ENCODE data around the gene PRKAG2.

The PRKAG2 gene

DNA sequence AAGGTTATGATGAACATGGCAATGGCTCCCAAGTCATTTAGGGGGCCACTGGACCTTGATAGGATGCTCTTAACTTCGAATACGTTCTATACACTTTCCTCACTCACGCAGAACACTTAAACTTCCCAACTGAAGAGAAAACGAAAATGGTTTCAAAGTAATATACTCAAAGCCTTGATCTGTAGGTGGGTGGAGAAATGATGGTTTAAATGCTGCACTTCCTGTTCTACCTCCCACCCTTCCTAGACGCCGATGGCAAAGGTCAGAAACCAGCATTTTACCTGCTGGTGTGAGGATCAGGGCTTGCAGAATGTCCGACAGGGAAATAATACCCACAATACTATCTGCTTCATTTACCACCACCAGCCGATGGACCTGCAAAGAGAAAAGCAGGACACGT, 316.7 kb downstream of the PRKAG2 start:
- Histone ChIP-seq H3K27me3 (replicated peaks; ENCODE audit: control insufficient read depth, insufficient read depth, low read length) (no peaks in the 10 kb centered on the region), H3K36me3 (ENCODE audit: control insufficient read depth, insufficient read depth, low read length, severe bottlenecking) (peaks cover 84% of the 10 kb centered on the region), H3K4me3 (ENCODE audit: low read length) (no peak overlapping the region), H3K9me3 (ENCODE audit: control insufficient read depth, low read length) (no peaks in the 10 kb centered on the region), H3K4me1 (ENCODE audit: control insufficient read depth, insufficient read depth, low read length) (no peaks in the 10 kb centered on the region), H3K9ac (ENCODE audit: low read length) (no peak overlapping the region)
- no peak for DNase-seq (ENCODE audit: low read depth)

GRCh38 chr7:151559557-151560183, 317.2 kb downstream of the PRKAG2 start:
- no peak overlapping the region for H3K4me3 ChIP-seq (ENCODE audit: low read length)
- no peaks in the 10 kb centered on the region for H3K27me3 ChIP-seq (replicated peaks; ENCODE audit: control insufficient read depth, insufficient read depth, low read length)
- no peak for DNase-seq (ENCODE audit: low read depth)
- peaks cover 83% of the 10 kb centered on the region for H3K36me3 ChIP-seq (ENCODE audit: control insufficient read depth, insufficient read depth, low read length, severe bottlenecking)
- no peaks in the 10 kb centered on the region for H3K4me1 ChIP-seq (ENCODE audit: control insufficient read depth, insufficient read depth, low read length)
- H3K9me3 ChIP-seq (ENCODE audit: control insufficient read depth, low read length), result no peaks in the 10 kb centered on the region
- no peak overlapping the region for H3K9ac ChIP-seq (ENCODE audit: low read length)

DNA sequence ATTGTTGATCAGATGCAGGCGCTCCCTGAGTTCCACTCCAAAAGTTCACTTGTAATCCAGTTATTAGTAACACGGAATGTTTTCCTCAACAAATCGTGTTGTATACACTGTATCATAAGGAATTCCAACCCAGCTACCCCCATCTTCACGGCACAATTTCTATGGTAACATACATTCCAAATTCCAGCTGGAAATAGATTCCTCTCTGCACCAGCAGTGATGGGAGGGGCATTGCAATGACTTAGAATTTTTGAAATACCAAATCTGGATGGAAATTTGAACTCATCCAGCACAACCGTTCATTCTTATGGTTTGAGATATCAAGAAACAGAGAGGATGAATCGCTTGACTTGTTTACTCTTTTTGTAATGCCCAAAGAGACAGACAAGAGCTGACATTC, 318.3 kb downstream of the PRKAG2 start:
- no peak overlapping the region for H3K9ac ChIP-seq (ENCODE audit: low read length)
- no peaks in the 10 kb centered on the region for H3K27me3 ChIP-seq (replicated peaks; ENCODE audit: control insufficient read depth, insufficient read depth, low read length)
- no peaks in the 10 kb centered on the region for H3K9me3 ChIP-seq (ENCODE audit: control insufficient read depth, low read length)
- H3K4me1 ChIP-seq (ENCODE audit: control insufficient read depth, insufficient read depth, low read length), result no peaks in the 10 kb centered on the region
- DNase-seq (ENCODE audit: low read depth), result peak; percentile 76
- H3K4me3 ChIP-seq (ENCODE audit: low read length), result no peak overlapping the region
- H3K36me3 ChIP-seq (ENCODE audit: control insufficient read depth, insufficient read depth, low read length, severe bottlenecking), result peaks cover 72% of the 10 kb centered on the region

DNA sequence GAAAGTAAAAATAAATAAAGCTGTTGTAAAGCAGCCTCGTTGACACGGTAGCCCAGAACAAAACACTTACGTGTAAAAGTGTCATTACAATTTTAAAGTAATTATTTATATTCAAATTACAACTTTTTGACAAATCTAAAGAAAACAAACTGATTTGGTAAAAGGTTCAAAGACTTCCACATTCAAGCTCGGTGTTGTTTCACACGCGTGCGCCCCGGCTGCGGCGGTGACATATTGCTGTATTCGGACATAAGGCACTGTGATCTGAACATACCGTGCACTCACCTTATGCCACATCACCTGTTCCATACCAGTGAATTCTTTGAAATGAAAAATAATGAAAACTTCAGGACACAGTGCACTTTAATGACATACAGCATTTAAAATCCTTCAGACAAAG, 320.3 kb downstream of the PRKAG2 start:
- Histone ChIP-seq H3K27me3 (replicated peaks; ENCODE audit: control insufficient read depth, insufficient read depth, low read length) (no peaks in the 10 kb centered on the region), H3K4me3 (ENCODE audit: low read length) (no peak overlapping the region)
- DNase-seq (ENCODE audit: low read depth), result no peak

GRCh38 chr7:151553356-151553755, 323.6 kb downstream of the PRKAG2 start:
- no peak for DNase-seq (ENCODE audit: low read depth)
- H3K9ac ChIP-seq (ENCODE audit: low read length), result no peak overlapping the region
- no peaks in the 10 kb centered on the region for H3K9me3 ChIP-seq (ENCODE audit: control insufficient read depth, low read length)
- H3K4me3 ChIP-seq (ENCODE audit: low read length), result no peak overlapping the region
- no peaks in the 10 kb centered on the region for H3K27me3 ChIP-seq (replicated peaks; ENCODE audit: control insufficient read depth, insufficient read depth, low read length)
- H3K4me1 ChIP-seq (ENCODE audit: control insufficient read depth, insufficient read depth, low read length), result no peaks in the 10 kb centered on the region
- H3K36me3 ChIP-seq (ENCODE audit: control insufficient read depth, insufficient read depth, low read length, severe bottlenecking), result peaks cover 28% of the 10 kb centered on the region

More for the DNA sequence above, 320.3 kb downstream of the PRKAG2 start:
- Histone ChIP-seq H3K9me3 (ENCODE audit: control insufficient read depth, low read length) (no peaks in the 10 kb centered on the region), H3K4me1 (ENCODE audit: control insufficient read depth, insufficient read depth, low read length) (no peaks in the 10 kb centered on the region), H3K36me3 (ENCODE audit: control insufficient read depth, insufficient read depth, low read length, severe bottlenecking) (peaks cover 60% of the 10 kb centered on the region), H3K9ac (ENCODE audit: low read length) (no peak overlapping the region)

DNA sequence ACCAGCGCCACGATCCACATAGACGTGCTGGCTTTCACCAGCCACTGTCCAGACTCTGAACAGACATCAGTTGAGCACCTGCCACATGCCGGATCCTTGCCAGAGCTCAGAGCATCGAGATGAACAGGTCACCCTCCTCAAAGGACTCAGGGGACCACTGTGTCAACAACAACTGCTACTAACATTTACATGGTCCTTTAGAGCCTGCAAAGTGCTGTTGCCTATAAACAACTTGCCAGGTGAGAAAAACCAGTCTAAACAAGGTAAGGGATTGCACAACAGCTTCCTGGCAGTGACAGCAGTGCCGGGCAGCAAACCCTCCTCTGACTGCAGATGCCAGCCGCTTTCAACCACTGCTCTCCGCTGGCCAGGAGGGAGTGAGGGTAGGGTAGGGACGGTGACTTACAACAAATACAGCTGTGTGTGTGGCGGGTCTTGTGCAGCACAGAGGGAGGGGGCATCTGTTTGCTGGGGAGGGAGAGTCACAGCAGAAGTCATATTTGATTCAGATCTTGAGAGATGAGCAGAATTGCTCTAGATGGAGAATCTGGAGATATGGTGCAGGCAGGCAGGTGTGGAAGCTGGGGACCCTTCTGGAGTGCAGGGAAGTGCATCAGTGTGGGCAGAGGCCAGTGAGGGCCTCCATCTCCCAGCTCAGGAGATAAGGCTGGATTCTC, 324.4 kb downstream of the PRKAG2 start:
- DNase-seq (ENCODE audit: low read depth), result no peak
- no peaks in the 10 kb centered on the region for H3K4me1 ChIP-seq (ENCODE audit: control insufficient read depth, insufficient read depth, low read length)
- H3K27me3 ChIP-seq (replicated peaks; ENCODE audit: control insufficient read depth, insufficient read depth, low read length), result no peaks in the 10 kb centered on the region
- no peak overlapping the region for H3K4me3 ChIP-seq (ENCODE audit: low read length)
- H3K9me3 ChIP-seq (ENCODE audit: control insufficient read depth, low read length), result no peaks in the 10 kb centered on the region
- H3K9ac ChIP-seq (ENCODE audit: low read length), result no peak overlapping the region
- peaks cover 23% of the 10 kb centered on the region for H3K36me3 ChIP-seq (ENCODE audit: control insufficient read depth, insufficient read depth, low read length, severe bottlenecking)

- no peak for DNase-seq (ENCODE audit: low read depth)
- Histone ChIP-seq H3K9me3 (ENCODE audit: control insufficient read depth, low read length) (no peaks in the 10 kb centered on the region), H3K36me3 (ENCODE audit: control insufficient read depth, insufficient read depth, low read length, severe bottlenecking) (peaks cover 17% of the 10 kb centered on the region)
Observed at GRCh38 chr7:151551820-151552219, 325.1 kb downstream of the PRKAG2 start.

GRCh38 chr7:151550656-151551286, 326.1 kb downstream of the PRKAG2 start:
- no peak for DNase-seq (ENCODE audit: low read depth)
- peaks cover 11% of the 10 kb centered on the region for H3K27me3 ChIP-seq (replicated peaks; ENCODE audit: control insufficient read depth, insufficient read depth, low read length)
- H3K9me3 ChIP-seq (ENCODE audit: control insufficient read depth, low read length), result no peaks in the 10 kb centered on the region
- H3K4me3 ChIP-seq (ENCODE audit: low read length), result no peak overlapping the region
- H3K9ac ChIP-seq (ENCODE audit: low read length), result no peak overlapping the region
- peaks cover 7% of the 10 kb centered on the region for H3K36me3 ChIP-seq (ENCODE audit: control insufficient read depth, insufficient read depth, low read length, severe bottlenecking)
- H3K4me1 ChIP-seq (ENCODE audit: control insufficient read depth, insufficient read depth, low read length), result no peaks in the 10 kb centered on the region

More at GRCh38 chr7:151551820-151552219, 325.1 kb downstream of the PRKAG2 start:
- H3K4me1 ChIP-seq (ENCODE audit: control insufficient read depth, insufficient read depth, low read length), result no peaks in the 10 kb centered on the region
- H3K4me3 ChIP-seq (ENCODE audit: low read length), result no peak overlapping the region
- H3K27me3 ChIP-seq (replicated peaks; ENCODE audit: control insufficient read depth, insufficient read depth, low read length), result peaks cover under 1% of the 10 kb centered on the region
- H3K9ac ChIP-seq (ENCODE audit: low read length), result no peak overlapping the region

- H3K4me1 ChIP-seq (ENCODE audit: control insufficient read depth, insufficient read depth, low read length), result no peaks in the 10 kb centered on the region
- H3K4me3 ChIP-seq (ENCODE audit: low read length), result no peak overlapping the region
- H3K27me3 ChIP-seq (replicated peaks; ENCODE audit: control insufficient read depth, insufficient read depth, low read length), result peaks cover 18% of the 10 kb centered on the region
- H3K9me3 ChIP-seq (ENCODE audit: control insufficient read depth, low read length), result no peaks in the 10 kb centered on the region
- no peak overlapping the region for H3K9ac ChIP-seq (ENCODE audit: low read length)
- no peaks in the 10 kb centered on the region for H3K36me3 ChIP-seq (ENCODE audit: control insufficient read depth, insufficient read depth, low read length, severe bottlenecking)
- DNase-seq (ENCODE audit: low read depth), result no peak
Observed at GRCh38 chr7:151549644-151550043, 327.3 kb downstream of the PRKAG2 start.

DNA sequence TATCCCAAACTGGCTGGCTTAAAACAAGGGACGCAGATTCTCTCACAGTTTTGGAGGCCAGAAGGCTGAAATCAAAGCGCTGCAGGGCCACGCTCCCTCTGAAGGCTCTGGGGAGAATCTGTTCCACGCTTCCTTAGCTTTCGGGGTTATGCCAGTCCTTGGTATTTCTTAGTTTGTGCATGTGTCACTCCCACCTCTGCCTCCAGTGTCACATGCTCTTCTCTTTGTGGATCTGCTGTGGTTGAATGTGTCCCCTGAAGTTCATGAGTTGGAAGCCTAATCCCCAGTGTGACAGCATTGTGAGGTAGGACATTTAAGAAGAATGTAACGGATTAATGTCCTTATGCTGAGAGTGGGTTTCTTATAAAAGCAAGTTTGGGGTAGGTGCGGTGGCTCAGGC, 327.8 kb downstream of the PRKAG2 start:
- H3K4me3 ChIP-seq (ENCODE audit: low read length), result no peak overlapping the region
- H3K4me1 ChIP-seq (ENCODE audit: control insufficient read depth, insufficient read depth, low read length), result no peaks in the 10 kb centered on the region
- H3K36me3 ChIP-seq (ENCODE audit: control insufficient read depth, insufficient read depth, low read length, severe bottlenecking), result no peaks in the 10 kb centered on the region
- H3K9ac ChIP-seq (ENCODE audit: low read length), result no peak overlapping the region
- DNase-seq (ENCODE audit: low read depth), result no peak
- H3K27me3 ChIP-seq (replicated peaks; ENCODE audit: control insufficient read depth, insufficient read depth, low read length), result peaks cover 24% of the 10 kb centered on the region
- H3K9me3 ChIP-seq (ENCODE audit: control insufficient read depth, low read length), result no peaks in the 10 kb centered on the region

GRCh38 chr7:151544183-151544582, 332.7 kb downstream of the PRKAG2 start:
- H3K9me3 ChIP-seq (ENCODE audit: control insufficient read depth, low read length), result no peaks in the 10 kb centered on the region
- no peak for DNase-seq (ENCODE audit: low read depth)
- no peaks in the 10 kb centered on the region for H3K36me3 ChIP-seq (ENCODE audit: control insufficient read depth, insufficient read depth, low read length, severe bottlenecking)
- no peak overlapping the region for H3K4me3 ChIP-seq (ENCODE audit: low read length)
- no peak overlapping the region for H3K9ac ChIP-seq (ENCODE audit: low read length)
- H3K4me1 ChIP-seq (ENCODE audit: control insufficient read depth, insufficient read depth, low read length), result no peaks in the 10 kb centered on the region
- peaks cover 24% of the 10 kb centered on the region for H3K27me3 ChIP-seq (replicated peaks; ENCODE audit: control insufficient read depth, insufficient read depth, low read length)
